GM06990 (cell line): Measurements from ENCODE around the gene HOXC12.

Experiments
- DNase-seq: peaks from one replicate; pipeline ENCODE4 v3.0.0-alpha.2; 2011; ENCODE audit not compliant: insufficient read length; ENCODE audit errors: extremely low read depth
- H3K27me3 ChIP-seq: replicated peaks from 2 replicates; pipeline ENCODE4 v1.6.0; 2011; ENCODE audit warnings: low read length; ENCODE audit not compliant: control insufficient read depth, insufficient read depth
- H3K36me3 ChIP-seq: 2 replicates; pipeline ENCODE4 v1.5.1; 2011; ENCODE audit warnings: low read length; ENCODE audit not compliant: control insufficient read depth, insufficient read depth
- H3K4me3 ChIP-seq: replicated peaks from 2 replicates; pipeline ENCODE4 v1.5.1; 2011; ENCODE audit warnings: low read depth, mild to moderate bottlenecking, control low read depth, low read length
- TF ChIP-seq, protein P1 (sequence below): IDR thresholded peaks from 2 replicates; pipeline ENCODE4 v1.5.1; 2011; ENCODE audit warnings: low read length, control low read depth, mild to moderate bottlenecking, inconsistent platforms; ENCODE audit not compliant: insufficient read depth, poor library complexity, severe bottlenecking

HOXC12 gene

DNA sequence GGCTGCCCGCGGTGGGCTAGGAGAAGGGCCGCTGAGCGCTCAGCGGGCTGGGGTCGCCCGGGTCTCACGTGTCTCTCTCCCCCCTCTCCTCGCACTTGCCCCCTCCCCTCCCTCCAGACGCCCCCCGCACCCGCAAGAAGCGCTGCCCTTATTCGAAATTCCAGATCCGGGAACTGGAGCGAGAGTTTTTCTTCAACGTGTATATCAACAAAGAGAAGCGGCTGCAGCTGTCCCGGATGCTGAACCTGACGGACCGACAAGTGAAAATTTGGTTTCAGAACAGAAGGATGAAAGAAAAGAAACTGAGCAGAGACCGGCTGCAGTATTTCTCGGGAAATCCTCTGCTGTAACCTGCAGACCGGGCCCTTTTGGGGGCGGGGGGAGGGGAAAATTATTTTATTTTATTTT, 20.4 kb downstream of the HOXC12 start:
- H3K36me3 ChIP-seq = no peaks in the 10 kb centered on the region
- H3K27me3 ChIP-seq = peaks cover 1% of the 10 kb centered on the region
- DNase-seq = no peak
- TF ChIP-seq, protein P1, sequence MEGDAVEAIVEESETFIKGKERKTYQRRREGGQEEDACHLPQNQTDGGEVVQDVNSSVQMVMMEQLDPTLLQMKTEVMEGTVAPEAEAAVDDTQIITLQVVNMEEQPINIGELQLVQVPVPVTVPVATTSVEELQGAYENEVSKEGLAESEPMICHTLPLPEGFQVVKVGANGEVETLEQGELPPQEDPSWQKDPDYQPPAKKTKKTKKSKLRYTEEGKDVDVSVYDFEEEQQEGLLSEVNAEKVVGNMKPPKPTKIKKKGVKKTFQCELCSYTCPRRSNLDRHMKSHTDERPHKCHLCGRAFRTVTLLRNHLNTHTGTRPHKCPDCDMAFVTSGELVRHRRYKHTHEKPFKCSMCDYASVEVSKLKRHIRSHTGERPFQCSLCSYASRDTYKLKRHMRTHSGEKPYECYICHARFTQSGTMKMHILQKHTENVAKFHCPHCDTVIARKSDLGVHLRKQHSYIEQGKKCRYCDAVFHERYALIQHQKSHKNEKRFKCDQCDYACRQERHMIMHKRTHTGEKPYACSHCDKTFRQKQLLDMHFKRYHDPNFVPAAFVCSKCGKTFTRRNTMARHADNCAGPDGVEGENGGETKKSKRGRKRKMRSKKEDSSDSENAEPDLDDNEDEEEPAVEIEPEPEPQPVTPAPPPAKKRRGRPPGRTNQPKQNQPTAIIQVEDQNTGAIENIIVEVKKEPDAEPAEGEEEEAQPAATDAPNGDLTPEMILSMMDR = no peak
- peak overlapping the region; percentile 45 for H3K4me3 ChIP-seq

DNA sequence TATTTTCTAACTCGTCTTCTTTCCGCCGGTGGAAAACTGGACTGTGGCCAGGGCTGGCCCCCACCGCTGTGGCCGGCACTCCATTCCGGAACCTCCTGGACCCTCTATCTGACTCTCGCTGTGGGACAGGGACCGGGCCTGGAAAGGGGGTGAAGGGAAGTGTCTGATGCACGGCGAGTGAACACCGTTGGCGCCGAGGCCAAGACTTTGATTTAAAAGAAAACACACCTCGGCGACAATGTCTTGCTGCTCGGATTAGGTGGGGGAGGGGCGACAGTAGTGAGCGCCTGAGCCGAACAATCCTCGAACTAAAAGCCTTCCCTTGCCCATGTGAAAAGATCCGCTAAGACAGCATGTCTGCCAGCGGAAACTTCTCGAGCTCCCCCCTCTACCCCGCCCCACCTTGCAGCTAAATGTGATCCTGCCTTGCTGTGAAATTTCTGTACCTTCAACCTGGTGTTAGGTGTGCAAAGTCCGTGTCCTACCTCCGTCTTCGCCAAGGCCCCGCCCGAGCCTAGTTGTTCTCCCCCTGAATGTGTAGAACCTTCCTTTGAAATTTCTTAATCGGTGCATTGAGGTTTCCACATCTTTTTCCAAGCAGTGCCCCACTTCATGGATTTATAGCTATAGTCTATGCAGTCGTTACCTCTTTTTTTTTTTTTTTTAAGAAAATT, 20.9 kb downstream of the HOXC12 start:
- no peak overlapping the region for H3K4me3 ChIP-seq
- H3K36me3 ChIP-seq = no peaks in the 10 kb centered on the region
- TF ChIP-seq, protein P1 = no peak
- peaks cover 1% of the 10 kb centered on the region for H3K27me3 ChIP-seq
- no peak for DNase-seq

DNA sequence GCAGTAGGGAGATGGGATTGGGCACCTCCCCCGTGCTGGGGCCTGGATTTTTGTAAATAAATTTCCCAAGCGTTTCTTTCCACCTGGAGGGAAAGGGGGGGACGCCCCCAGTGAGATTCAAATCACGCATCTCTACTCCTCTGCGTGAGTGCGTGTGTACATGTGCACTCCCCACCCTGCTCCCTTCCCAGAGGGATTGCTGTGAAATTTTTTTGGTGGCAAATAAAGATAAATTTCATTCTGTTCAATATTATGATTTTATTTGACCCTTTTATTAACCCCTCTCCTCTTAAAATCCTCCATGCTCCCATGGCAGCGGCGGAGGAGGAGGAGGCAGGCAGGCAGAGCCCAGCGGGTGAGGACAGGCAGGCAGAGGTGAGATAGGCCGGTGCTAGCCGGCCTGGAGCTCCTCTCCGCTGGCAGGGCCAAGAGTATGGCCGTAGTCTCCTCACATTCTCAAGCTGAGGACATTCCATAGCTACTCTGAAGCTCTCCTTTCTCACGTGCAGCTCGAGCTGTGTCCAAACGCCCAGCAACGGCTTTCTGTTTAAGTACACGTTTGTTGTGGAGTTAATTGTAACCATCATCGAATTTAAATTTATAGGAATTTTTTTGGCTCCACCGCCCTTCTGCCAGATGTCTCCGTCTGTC, 21.6 kb downstream of the HOXC12 start:
- H3K4me3 ChIP-seq = no peak overlapping the region
- DNase-seq = no peak
- TF ChIP-seq, protein P1 = no peak
- no peaks in the 10 kb centered on the region for H3K36me3 ChIP-seq
- H3K27me3 ChIP-seq = no peaks in the 10 kb centered on the region; the same call in none of the 2 replicates

DNA sequence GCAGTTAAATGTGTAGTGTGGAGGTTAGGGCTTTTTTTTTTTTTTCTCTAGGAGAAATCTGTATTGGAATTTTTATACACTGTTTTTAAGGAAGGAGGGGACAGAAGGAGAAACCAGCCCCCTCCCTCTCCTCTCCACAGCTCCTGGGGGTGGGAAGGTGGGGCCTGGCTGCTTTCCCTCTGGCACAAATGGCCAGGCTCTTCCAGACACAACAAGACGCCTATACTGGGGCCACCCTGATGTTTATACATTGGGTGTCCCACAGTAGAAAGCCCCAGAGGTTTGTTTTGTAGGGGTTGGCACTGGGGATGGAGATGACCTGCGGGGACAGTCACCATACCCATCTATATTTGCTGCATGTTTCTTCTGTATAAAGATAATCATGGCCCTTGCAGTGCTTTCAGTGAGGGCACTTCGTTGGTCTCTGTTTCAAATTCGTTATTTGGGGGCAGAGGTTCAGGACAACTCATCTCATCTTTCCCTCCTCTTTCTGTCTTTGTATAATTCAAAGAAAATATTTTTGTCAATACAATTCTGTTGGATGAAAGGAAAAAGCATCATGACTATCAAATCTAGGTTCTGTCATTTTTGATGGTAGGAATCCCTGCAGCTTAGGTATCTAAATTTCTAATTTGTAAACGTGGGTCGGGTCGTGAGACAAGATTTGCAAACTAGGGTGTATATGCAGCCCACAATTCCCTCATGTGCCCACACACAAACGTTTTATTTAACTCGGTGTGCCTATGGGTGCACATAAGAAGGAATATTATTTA, 22.3 kb downstream of the HOXC12 start:
- H3K36me3 ChIP-seq = no peaks in the 10 kb centered on the region
- no peak overlapping the region for H3K4me3 ChIP-seq
- DNase-seq = no peak
- no peaks in the 10 kb centered on the region; the same call in none of the 2 replicates for H3K27me3 ChIP-seq
- TF ChIP-seq, protein P1 = no peak

DNA sequence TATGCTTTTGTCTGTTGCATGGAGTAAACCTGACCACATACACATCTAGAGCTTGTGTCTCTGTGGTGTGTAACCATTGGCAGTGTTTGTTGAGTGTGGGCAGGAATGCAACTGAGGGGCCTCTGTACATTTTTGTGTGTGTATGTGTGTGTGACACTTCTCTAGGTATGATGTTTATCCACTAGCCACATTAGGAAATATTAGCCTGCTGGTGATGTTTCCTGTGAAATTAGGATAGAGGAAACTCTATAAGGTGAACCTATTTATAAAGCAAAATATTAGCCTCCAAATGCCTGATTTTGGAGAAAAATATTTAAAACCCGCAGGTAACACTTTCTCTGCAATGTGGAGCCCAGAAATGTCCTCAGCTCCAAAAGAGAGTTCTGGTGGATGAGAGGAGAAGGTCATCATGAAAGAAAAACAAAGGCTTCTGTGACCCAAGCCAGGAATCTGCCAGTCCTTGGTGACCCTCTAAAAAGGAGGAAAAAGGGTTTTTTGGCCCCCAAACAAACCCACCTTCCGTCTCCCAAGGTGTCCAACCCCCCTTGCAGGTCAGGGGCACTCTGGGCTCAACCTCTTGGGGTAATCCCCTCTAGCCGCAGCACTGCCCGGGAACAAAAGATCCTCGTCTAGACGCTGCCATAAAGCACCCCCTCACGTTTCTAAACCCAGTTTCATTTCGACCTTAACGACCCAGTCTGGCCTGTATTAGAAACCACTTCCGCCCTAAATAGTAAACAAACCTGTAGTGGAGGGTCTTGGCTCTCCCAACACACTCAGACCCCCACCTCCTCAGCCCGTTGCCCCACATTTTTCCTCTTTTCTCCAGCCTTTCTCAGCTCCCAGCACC, 23.1 kb downstream of the HOXC12 start:
- Histone ChIP-seq H3K27me3 (no peaks in the 10 kb centered on the region; the same call in none of the 2 replicates), H3K36me3 (no peaks in the 10 kb centered on the region), H3K4me3 (no peak overlapping the region)
- TF ChIP-seq, protein P1 = no peak
- no peak for DNase-seq
